ENCODE measurements around the gene PPP1R14C. TPM values are rescaled to one million over a fixed set of nuclear protein-coding genes. Genes with fewer than 3 reads are reported as not detected.

The PPP1R14C gene
- total and polyA plus RNA-seq, 2 experiments from 2014 or later = 1.1 to 1.4 TPM

DNA sequence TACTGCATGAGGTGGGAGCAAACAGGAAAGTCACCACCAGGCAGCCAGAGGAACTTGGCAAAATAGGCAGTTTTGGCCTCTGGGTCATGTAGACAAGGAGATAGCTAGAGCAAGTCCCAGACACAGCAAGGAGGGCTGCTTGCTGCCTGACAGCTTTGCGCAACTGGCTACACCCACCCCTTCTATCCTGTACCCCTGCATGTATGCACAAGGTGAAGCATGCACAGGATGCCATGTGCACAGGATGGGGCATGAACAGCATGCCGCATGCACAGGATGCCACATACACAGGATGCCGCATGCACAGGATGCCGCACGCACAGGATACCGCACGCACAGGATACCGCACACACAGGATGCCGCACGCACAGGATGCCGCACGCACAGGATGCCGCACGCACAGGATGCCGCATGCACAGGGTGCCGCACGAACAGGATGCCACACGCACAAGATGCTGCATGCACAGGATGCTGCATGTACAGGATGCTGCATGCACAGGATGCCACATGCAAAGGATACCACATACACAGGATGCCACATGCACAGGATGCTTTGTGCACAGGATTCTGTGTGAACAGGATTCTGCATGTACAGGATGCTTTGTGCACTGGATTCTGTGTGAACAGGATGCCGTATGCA is 121.0 kb downstream of the PPP1R14C start (continued):
- no peak for TF ChIP-seq CREB1 (CRISPR knock-in tag; IDR thresholded peaks at IDR 0.05; ENCODE audit: low read depth)
- TF ChIP-seq, protein P1, sequence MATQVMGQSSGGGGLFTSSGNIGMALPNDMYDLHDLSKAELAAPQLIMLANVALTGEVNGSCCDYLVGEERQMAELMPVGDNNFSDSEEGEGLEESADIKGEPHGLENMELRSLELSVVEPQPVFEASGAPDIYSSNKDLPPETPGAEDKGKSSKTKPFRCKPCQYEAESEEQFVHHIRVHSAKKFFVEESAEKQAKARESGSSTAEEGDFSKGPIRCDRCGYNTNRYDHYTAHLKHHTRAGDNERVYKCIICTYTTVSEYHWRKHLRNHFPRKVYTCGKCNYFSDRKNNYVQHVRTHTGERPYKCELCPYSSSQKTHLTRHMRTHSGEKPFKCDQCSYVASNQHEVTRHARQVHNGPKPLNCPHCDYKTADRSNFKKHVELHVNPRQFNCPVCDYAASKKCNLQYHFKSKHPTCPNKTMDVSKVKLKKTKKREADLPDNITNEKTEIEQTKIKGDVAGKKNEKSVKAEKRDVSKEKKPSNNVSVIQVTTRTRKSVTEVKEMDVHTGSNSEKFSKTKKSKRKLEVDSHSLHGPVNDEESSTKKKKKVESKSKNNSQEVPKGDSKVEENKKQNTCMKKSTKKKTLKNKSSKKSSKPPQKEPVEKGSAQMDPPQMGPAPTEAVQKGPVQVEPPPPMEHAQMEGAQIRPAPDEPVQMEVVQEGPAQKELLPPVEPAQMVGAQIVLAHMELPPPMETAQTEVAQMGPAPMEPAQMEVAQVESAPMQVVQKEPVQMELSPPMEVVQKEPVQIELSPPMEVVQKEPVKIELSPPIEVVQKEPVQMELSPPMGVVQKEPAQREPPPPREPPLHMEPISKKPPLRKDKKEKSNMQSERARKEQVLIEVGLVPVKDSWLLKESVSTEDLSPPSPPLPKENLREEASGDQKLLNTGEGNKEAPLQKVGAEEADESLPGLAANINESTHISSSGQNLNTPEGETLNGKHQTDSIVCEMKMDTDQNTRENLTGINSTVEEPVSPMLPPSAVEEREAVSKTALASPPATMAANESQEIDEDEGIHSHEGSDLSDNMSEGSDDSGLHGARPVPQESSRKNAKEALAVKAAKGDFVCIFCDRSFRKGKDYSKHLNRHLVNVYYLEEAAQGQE (IDR thresholded peaks at IDR 0.05; ENCODE audit: unreplicated experiment) = no peak
- TF ChIP-seq POLR2AphosphoS5 (IDR thresholded peaks at IDR 0.05; ENCODE audit: low read depth) = no peak
- TF ChIP-seq, protein P2, sequence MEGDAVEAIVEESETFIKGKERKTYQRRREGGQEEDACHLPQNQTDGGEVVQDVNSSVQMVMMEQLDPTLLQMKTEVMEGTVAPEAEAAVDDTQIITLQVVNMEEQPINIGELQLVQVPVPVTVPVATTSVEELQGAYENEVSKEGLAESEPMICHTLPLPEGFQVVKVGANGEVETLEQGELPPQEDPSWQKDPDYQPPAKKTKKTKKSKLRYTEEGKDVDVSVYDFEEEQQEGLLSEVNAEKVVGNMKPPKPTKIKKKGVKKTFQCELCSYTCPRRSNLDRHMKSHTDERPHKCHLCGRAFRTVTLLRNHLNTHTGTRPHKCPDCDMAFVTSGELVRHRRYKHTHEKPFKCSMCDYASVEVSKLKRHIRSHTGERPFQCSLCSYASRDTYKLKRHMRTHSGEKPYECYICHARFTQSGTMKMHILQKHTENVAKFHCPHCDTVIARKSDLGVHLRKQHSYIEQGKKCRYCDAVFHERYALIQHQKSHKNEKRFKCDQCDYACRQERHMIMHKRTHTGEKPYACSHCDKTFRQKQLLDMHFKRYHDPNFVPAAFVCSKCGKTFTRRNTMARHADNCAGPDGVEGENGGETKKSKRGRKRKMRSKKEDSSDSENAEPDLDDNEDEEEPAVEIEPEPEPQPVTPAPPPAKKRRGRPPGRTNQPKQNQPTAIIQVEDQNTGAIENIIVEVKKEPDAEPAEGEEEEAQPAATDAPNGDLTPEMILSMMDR (conservative IDR thresholded peaks at IDR 0.05; ENCODE audit: low read depth in 2 of 2) = no peak
- no peak for TF ChIP-seq ZNF331 (CRISPR knock-in tag; IDR thresholded peaks at IDR 0.05; ENCODE audit: low read depth)

DNA sequence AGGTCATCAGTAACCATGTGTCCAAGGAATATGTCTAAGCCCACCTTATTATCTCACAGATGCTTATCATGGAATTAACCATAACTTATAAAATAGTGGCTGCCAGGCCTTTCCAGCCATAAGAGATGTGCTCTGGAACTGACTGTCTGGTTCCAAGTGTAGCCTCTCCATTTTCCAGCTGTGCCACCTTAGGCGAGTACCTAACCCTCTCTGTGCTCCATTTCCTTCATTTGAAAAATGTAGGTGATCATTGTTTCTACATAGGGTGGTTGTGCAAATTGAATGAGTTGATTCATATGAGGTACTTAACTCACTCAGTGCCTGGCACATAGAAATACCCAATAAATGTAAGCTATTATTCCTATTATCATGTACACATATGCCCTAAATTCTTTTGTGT is 123.5 kb downstream of the PPP1R14C start:
- no peaks in the 10 kb centered on the region for H3K79me2 ChIP-seq (replicated peaks; ENCODE audit: insufficient read depth)
- Mint-ChIP-seq H3K4me1 (peaks cover 9% of the 10 kb centered on the region; the same call in 2 of the 3 replicates), H3K4me3 (no peak overlapping the region), H3K27ac (no peak overlapping the region), H3K27me3 (ENCODE audit: insufficient read depth, low read depth, poor library complexity) (peaks cover 11% of the 10 kb centered on the region), H3K9me3 (peaks cover 5% of the 10 kb centered on the region; the same call in 1 of the 3 replicates), H3K36me3 (ENCODE audit: low read depth) (no peaks in the 10 kb centered on the region)
- 0 out of 2 replicates have a peak, but pooled peaks cover 2% of the 10 kb centered on the region for H3K4me1 ChIP-seq (ENCODE audit: insufficient read depth)
- H3F3A ChIP-seq (replicated peaks; ENCODE audit: low read depth) = no peaks in the 10 kb centered on the region
- no peak overlapping the region for H3K4me3 ChIP-seq
- H2AFZ ChIP-seq = no peak overlapping the region
- H3K4me2 ChIP-seq = no peak overlapping the region
- no peaks in the 10 kb centered on the region for H3K9me2 ChIP-seq (ENCODE audit: insufficient read depth)
- no peaks in the 10 kb centered on the region for H3K27me3 ChIP-seq (ENCODE audit: insufficient read depth)
- no peaks in the 10 kb centered on the region for H4K20me1 ChIP-seq (replicated peaks; ENCODE audit: insufficient read depth)
- no peak overlapping the region for H3K27ac ChIP-seq (ENCODE audit: low read depth)
- no peak for ATAC-seq
- no peaks in the 10 kb centered on the region for H3K36me3 ChIP-seq (ENCODE audit: insufficient read depth)
- DNase-seq (ENCODE audit: low spot score) = no peak
- TF ChIP-seq EZH2phosphoT487 (IDR thresholded peaks at IDR 0.05; ENCODE audit: unreplicated experiment) (no peak), CREB1 (CRISPR knock-in tag; IDR thresholded peaks at IDR 0.05; ENCODE audit: low read depth) (no peak), ZNF331 (CRISPR knock-in tag; IDR thresholded peaks at IDR 0.05; ENCODE audit: low read depth) (no peak), STAT1 (IDR thresholded peaks at IDR 0.05; ENCODE audit: unreplicated experiment) (no peak)
- TF ChIP-seq, protein P3, sequence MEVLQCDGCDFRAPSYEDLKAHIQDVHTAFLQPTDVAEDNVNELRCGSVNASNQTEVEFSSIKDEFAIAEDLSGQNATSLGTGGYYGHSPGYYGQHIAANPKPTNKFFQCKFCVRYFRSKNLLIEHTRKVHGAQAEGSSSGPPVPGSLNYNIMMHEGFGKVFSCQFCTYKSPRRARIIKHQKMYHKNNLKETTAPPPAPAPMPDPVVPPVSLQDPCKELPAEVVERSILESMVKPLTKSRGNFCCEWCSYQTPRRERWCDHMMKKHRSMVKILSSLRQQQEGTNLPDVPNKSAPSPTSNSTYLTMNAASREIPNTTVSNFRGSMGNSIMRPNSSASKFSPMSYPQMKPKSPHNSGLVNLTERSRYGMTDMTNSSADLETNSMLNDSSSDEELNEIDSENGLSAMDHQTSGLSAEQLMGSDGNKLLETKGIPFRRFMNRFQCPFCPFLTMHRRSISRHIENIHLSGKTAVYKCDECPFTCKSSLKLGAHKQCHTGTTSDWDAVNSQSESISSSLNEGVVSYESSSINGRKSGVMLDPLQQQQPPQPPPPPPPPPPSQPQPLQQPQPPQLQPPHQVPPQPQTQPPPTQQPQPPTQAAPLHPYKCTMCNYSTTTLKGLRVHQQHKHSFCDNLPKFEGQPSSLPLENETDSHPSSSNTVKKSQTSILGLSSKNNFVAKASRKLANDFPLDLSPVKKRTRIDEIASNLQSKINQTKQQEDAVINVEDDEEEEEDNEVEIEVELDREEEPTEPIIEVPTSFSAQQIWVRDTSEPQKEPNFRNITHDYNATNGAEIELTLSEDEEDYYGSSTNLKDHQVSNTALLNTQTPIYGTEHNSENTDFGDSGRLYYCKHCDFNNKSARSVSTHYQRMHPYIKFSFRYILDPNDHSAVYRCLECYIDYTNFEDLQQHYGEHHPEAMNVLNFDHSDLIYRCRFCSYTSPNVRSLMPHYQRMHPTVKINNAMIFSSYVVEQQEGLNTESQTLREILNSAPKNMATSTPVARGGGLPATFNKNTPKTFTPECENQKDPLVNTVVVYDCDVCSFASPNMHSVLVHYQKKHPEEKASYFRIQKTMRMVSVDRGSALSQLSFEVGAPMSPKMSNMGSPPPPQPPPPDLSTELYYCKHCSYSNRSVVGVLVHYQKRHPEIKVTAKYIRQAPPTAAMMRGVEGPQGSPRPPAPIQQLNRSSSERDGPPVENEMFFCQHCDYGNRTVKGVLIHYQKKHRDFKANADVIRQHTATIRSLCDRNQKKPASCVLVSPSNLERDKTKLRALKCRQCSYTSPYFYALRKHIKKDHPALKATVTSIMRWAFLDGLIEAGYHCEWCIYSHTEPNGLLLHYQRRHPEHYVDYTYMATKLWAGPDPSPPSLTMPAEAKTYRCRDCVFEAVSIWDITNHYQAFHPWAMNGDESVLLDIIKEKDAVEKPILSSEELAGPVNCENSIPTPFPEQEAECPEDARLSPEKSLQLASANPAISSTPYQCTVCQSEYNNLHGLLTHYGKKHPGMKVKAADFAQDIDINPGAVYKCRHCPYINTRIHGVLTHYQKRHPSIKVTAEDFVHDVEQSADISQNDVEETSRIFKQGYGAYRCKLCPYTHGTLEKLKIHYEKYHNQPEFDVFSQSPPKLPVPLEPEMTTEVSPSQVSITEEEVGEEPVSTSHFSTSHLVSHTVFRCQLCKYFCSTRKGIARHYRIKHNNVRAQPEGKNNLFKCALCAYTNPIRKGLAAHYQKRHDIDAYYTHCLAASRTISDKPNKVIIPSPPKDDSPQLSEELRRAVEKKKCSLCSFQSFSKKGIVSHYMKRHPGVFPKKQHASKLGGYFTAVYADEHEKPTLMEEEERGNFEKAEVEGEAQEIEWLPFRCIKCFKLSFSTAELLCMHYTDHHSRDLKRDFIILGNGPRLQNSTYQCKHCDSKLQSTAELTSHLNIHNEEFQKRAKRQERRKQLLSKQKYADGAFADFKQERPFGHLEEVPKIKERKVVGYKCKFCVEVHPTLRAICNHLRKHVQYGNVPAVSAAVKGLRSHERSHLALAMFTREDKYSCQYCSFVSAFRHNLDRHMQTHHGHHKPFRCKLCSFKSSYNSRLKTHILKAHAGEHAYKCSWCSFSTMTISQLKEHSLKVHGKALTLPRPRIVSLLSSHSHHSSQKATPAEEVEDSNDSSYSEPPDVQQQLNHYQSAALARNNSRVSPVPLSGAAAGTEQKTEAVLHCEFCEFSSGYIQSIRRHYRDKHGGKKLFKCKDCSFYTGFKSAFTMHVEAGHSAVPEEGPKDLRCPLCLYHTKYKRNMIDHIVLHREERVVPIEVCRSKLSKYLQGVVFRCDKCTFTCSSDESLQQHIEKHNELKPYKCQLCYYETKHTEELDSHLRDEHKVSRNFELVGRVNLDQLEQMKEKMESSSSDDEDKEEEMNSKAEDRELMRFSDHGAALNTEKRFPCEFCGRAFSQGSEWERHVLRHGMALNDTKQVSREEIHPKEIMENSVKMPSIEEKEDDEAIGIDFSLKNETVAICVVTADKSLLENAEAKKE (CRISPR knock-in tag; IDR thresholded peaks at IDR 0.05) = no peak
- TF ChIP-seq, protein P1 (IDR thresholded peaks at IDR 0.05; ENCODE audit: unreplicated experiment) = no peak
